GM19463 (cell line): ENCODE results near the gene LRRC61.
A peak's percentile ranks its signal among the peaks of the same experiment; 100 is the strongest.

ENCODE experiments used
- ATAC-seq: cut with Tn5 transposase; IDR thresholded peaks from one replicate; pipeline ENCODE4 v1.9.1; 2021; ENCODE audit warnings: mild to moderate bottlenecking, moderate library complexity; ENCODE audit not compliant: unreplicated experiment

Gene LRRC61

GRCh38 chr7:150368884-150369747, 46.0 kb downstream of the LRRC61 start:
- peak; percentile 40 for ATAC-seq

DNA sequence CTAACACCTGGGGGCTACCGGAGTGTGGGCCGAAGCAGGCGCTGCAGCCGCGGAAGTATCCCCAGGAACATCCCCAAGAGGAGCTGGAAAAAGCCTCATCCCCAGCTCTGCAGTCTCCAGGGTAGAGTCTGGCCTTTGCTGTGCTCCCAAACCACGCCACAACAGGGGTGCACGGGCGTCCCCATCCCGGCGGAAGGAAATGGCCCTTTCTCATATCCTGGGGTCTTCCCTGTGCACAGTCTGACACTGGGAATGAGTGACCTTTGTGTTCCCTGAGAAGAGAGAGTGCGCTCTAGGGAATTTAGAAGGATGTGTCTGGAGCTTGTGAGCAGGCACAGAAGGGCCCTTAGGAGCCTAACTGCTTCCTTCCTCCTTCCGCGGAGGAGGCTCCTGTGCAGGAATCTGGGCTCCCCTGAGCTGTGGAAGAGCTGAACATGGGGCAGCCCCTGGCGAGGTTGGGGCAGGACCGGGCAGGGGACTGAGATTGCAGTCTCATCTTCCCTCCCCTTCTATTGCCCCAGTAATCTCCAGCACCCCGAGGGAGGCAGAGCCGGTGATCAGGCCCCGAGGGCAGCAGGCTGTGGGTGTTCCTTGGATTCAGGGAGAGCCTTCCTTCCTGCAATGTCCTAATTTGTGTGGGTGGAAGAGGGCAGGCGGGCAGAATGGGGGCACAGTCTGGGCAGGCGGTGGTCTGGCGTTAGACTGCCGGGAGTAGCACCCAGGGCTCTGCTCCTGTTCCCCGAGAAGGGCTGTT, 46.8 kb downstream of the LRRC61 start:
- no peak for ATAC-seq

DNA sequence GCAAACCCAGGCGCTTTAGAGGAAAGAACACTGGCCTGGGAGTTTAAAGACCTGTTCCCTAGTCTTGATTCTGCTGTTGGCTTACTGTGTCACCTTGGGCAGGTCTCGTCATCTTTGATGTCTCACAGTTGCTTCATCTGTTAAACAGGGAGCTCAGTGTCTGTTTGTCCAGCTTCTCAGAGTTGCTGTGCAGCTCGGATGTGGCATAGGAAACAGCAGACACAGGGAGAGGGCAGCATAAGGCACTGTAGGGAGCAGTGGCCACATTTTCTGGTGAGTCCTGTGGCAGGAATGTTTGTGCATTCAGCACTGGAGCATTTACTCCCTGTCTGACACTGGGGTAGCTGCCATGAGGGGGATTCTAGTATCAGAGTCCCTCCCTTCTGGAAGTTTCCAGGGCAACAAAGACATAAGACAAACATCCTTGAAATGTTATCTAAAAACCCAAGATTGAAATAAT, 47.5 kb downstream of the LRRC61 start:
- ATAC-seq = no peak

DNA sequence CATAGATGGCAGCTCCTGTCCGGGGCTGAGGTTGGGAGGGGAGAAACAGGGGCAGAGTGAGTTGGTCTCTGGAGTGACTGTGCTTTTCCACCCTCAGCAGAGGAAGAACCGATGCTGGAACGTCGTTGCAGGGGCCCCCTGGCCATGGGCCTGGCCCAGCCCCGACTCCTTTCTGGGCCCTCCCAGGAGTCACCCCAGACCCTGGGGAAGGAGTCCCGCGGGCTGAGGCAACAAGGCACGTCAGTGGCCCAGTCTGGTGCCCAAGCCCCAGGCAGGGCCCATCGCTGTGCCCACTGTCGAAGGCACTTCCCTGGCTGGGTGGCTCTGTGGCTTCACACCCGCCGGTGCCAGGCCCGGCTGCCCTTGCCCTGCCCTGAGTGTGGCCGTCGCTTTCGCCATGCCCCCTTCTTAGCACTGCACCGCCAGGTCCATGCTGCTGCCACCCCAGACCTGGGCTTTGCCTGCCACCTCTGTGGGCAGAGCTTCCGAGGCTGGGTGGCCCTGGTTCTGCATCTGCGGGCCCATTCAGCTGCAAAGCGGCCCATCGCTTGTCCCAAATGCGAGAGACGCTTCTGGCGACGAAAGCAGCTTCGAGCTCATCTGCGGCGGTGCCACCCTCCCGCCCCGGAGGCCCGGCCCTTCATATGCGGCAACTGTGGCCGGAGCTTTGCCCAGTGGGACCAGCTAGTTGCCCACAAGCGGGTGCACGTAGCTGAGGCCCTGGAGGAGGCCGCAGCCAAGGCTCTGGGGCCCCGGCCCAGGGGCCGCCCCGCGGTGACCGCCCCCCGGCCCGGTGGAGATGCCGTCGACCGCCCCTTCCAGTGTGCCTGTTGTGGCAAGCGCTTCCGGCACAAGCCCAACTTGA, 48.2 kb downstream of the LRRC61 start:
- no peak for ATAC-seq

GRCh38 chr7:150371996-150372270, 48.8 kb downstream of the LRRC61 start:
- ATAC-seq = no peak

DNA sequence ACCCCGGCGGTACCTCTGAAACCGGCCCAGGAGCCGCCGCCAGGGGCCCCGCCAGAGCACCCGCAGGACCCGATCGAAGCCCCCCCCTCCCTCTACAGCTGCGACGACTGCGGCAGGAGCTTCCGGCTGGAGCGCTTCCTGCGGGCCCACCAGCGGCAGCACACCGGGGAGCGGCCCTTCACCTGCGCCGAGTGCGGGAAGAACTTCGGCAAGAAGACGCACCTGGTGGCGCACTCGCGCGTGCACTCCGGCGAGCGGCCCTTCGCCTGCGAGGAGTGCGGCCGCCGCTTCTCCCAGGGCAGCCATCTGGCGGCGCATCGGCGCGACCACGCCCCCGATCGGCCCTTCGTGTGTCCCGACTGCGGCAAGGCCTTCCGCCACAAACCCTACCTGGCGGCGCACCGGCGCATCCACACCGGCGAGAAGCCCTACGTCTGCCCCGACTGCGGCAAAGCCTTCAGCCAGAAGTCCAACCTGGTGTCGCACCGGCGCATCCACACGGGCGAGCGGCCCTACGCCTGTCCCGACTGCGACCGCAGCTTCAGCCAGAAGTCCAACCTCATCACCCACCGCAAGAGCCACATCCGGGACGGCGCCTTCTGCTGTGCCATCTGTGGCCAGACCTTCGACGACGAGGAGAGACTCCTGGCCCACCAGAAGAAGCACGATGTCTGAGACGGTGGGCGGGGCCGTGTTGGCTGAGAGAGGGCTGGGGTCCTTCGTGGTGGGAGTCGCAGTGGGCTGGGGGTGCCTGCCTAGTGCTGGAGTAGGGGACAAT, 49.3 kb downstream of the LRRC61 start:
- ATAC-seq = no peak

- ATAC-seq = no peak
These were observed 50.1 kb downstream of the LRRC61 start for GRCh38 chr7:150373049-150373801.

DNA sequence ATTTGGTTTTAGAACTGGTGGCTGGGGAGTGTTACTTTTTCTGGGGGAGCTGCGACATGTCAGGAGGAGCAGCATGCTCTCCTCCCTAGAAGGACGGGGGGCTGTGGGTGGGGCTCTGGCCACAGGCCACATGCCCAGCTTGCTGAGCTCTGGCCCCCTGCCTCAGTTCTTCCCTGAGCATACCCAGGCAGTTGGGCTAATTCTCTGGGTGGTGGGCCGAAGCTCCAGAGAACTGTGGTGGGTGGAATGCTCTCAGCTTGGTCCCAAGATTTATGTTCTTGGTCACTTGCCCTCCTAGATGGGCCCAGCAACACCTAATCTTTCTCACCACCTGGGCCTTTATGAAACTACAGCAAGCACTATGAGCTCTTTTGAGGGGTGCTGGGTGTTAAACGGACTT, 50.9 kb downstream of the LRRC61 start:
- ATAC-seq = no peak

GRCh38 chr7:150374472-150374871, 51.3 kb downstream of the LRRC61 start:
- ATAC-seq = no peak

GRCh38 chr7:150375662-150376521, 52.7 kb downstream of the LRRC61 start:
- peak; percentile 25 for ATAC-seq

- ATAC-seq = no peak
These were observed 53.4 kb downstream of the LRRC61 start for GRCh38 chr7:150376560-150376959.

- ATAC-seq = no peak
These were observed 54.0 kb downstream of the LRRC61 start for GRCh38 chr7:150377196-150377595.

- ATAC-seq = no peak
These were observed 54.5 kb downstream of the LRRC61 start for GRCh38 chr7:150377635-150378034.

- ATAC-seq = peak; percentile 8
These were observed 55.1 kb downstream of the LRRC61 start for GRCh38 chr7:150378115-150378852.

DNA sequence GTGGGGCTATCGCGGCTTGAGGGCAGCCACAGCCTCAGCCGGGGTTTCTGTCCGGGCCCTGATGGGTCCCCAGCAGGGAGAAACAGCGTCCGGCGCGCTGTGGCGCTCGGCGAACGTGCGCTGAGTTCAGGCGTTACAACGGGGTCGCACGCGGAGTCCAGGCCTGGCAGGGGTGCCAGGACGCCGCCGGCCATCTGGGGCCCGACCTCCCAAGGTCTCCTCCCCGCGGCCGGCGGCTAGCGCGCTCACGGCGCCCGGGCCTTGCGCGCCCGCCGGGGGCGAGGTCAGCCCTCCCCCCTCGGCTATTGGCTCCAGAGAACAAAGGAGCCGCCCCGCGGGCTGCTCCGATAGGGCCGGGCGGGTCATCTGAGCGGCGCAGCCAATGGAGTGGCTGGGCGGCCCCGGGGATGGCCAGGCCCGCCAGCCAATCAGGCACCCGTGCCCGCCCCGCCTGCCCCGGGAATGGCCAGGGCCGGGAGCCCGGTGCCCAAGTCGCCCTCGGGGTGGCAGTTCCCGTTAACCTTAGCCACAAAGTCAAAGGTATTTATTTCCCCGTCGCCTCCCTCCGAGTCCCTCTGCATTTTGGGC, 55.8 kb downstream of the LRRC61 start, which contains the start of gene ZNF775:
ZNF775 (plus strand) TSS at position 478 of the 588 bp plus-strand sequence. CDS start 9,141 bp downstream, outside the sequence.
- peak; percentile 65 for ATAC-seq

DNA sequence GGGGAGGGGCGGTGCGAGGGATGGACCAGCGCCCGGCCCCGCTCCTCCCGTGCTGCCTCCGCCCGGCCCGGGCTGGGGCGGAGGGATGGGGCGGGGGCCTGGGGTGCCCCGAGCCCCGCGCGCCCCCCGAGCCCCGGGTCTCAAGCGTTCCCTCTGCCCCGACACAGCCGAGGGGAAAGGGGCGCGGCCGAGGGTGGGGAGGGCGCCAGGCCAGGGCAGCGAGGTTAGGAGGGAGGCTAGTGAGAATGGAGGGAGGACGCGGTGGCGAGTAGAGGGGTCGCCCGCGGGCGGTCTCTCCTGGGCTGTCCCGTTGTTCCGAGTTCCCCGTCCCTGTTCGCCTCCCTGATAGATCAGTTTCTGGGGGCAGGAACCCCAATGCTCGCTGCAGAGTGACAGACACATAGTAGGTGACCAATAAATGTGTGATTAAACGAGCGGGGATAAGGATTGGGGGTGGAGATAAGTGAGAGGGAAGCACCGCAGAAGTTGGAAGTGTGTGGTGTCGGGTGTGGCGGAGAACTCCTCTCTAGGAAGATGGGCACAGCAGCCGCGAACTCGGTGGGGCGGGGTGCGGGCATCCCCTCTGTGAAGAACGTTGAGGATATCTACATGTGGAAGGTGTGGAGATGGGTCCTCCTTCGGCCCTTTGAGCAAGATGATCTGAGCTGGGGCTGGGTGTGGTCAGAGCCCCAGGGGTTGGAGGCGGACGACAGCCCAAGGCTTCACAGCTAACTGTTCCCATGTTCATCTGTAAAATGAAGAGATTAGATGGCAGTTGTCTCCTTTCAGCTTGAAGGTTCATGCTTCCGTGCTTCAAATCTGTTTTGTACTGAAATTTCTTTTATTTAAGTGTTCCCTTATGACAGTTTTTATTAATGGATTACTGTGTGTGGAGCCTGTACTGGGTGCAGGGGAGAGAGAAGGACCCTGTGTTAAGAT, 56.6 kb downstream of the LRRC61 start:
- ATAC-seq = no peak

DNA sequence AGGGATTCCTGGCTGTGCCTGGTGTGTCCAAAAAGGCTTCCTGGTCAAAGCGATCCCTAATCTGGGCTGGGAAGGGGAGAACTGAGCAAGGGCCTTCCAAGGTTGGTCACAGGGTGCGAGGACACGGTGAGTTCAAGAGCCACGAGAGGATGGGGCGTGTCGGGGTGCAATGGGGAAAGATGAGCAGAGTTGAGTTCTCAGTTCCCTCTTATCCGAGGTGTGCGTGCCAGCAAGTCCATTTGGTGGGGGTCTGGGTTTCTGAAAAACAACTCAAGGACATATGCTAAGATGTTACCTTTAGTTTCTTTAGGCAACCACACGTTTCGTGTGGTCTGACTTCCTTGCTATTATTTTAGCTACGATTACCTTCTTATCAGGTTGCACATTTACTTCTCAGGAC, 57.3 kb downstream of the LRRC61 start:
- ATAC-seq = peak; percentile 13
